Panc1 (cell line): ENCODE measurements around the gene APOBEC3B. TPM values are rescaled to one million over a fixed set of nuclear protein-coding genes. Genes with fewer than 3 reads are reported as not detected.

Source experiments
- ATAC-seq: fragments of 200-7000 bp; cut with Tn5 transposase; 2 replicates; pipeline ENCODE4 v1.9.1; 2020; ENCODE audit warnings: mild to moderate bottlenecking, moderate library complexity
- BruUV-seq: library from RNA; stranded (reverse); fragments of 400-500 nt; replicated peaks from 2 replicates; lab custom pipeline; 2021; lab: Mats Ljungman, UMichigan
- CTCF ChIA-PET: fragments of 300-600 bp; sonication (Branson Sonifier 250); formaldehyde crosslinking; loops from one replicate; lab custom pipeline; 2022; ENCODE audit warnings: antibody characterized with exemption; lab: Charles Lee
- POLR2A ChIA-PET: fragments of 300-600 bp; sonication (Branson Sonifier 250); formaldehyde crosslinking; loops from one replicate; lab custom pipeline; 2022; ENCODE audit warnings: antibody characterized with exemption; lab: Charles Lee
- DNase-seq: peaks from one replicate; pipeline ENCODE4 v3.0.0-alpha.2; 2010; ENCODE audit warnings: low read depth, low spot score
- H3K27ac ChIP-seq: 2 replicates; pipeline ENCODE4 v1.5.1; 2011; ENCODE audit warnings: mild to moderate bottlenecking, low read length, inconsistent platforms
- H3K27me3 ChIP-seq: fragments of 200-500 bp; sonication (Bioruptor generic); 2 replicates; pipeline ENCODE4 v1.6.0; 2014; ENCODE audit warnings: low read length, inconsistent platforms; ENCODE audit not compliant: control insufficient read depth, insufficient read depth
- H3K36me3 ChIP-seq: fragments of 200-500 bp; sonication (Bioruptor generic); 2 replicates; pipeline ENCODE4 v1.5.1; 2014; ENCODE audit warnings: inconsistent platforms, mild to moderate bottlenecking, low read length, moderate library complexity; ENCODE audit not compliant: control insufficient read depth, insufficient read depth
- H3K4me1 ChIP-seq: 2 replicates; pipeline ENCODE4 v1.5.1; 2011; ENCODE audit warnings: inconsistent platforms, mild to moderate bottlenecking, low read length, moderate library complexity; ENCODE audit not compliant: control insufficient read depth, insufficient read depth
- H3K4me3 ChIP-seq, 2 experiments: 2 replicates each; pipeline ENCODE4 v1.5.1; 2011 to 2012; ENCODE audit warnings: low read depth in 2 of 2, low read length in 2 of 2, mild to moderate bottlenecking in 2 of 2, inconsistent platforms in 1 of 2, moderate library complexity in 1 of 2
- H3K9me3 ChIP-seq: fragments of 200-500 bp; sonication (Bioruptor generic); 2 replicates; pipeline ENCODE4 v1.5.1; 2014; ENCODE audit warnings: low read depth, mild to moderate bottlenecking, inconsistent platforms, low read length, moderate library complexity; ENCODE audit not compliant: control insufficient read depth, insufficient read depth
- CTCF ChIP-seq: fragments of 450-650 bp; IDR thresholded peaks from 2 replicates; pipeline ENCODE4 v1.5.1; 2017; ENCODE audit warnings: mild to moderate bottlenecking
- POLR2AphosphoS5 ChIP-seq: IDR thresholded peaks from 2 replicates; pipeline ENCODE4 v1.6.1; 2012; ENCODE audit warnings: mild to moderate bottlenecking, low read depth, low read length, moderate library complexity
- REST ChIP-seq, 2 experiments: IDR thresholded peaks; 2 replicates each; pipeline ENCODE4 v1.6.1; 2011 to 2012; ENCODE audit warnings: low read depth in 2 of 2, control low read depth in 1 of 2, low read length in 1 of 2, mild to moderate bottlenecking in 1 of 2, moderate library complexity in 1 of 2; ENCODE audit not compliant: insufficient read depth in 1 of 2
- SIN3A ChIP-seq: IDR thresholded peaks from 2 replicates; pipeline ENCODE4 v1.6.1; 2012; ENCODE audit warnings: low read depth, mild to moderate bottlenecking, low read length, moderate library complexity, borderline replicate concordance; ENCODE audit not compliant: insufficient read depth
- TCF7L2 ChIP-seq: IDR thresholded peaks from 2 replicates; pipeline ENCODE4 v1.6.1; 2011; ENCODE audit warnings: mild to moderate bottlenecking, low read depth, low read length, inconsistent platforms
- in situ Hi-C: cut with HindIII; loops from 2 replicates; pipeline ENCODE4 v1.10.0; 2016; ENCODE audit warnings: low sequenced_read_pairs, low pct_unique_long_range_greater_than_20kb
- intact Hi-C: fragments of 100-400 bp; cut with micrococcal nuclease; formaldehyde crosslinking; loops from one replicate; pipeline ENCODE4 v1.10.0; 2022; ENCODE audit not compliant: unreplicated experiment
- total RNA-seq: library from RNA; stranded (reverse); gene quantifications from one replicate; pipeline ENCODE4 v1.2.1, GENCODE V29; 2021; ENCODE audit not compliant: unreplicated experiment

Gene APOBEC3B
- total RNA-seq, 1 experiment from 2014 or later, result 15.6 TPM

GRCh38 chr22:38935616-38936015 lies 46.5 kb upstream of the APOBEC3B start:
- Histone ChIP-seq H3K27ac (no peak overlapping the region), H3K4me1 (no peaks in the 10 kb centered on the region), H3K36me3 (no peaks in the 10 kb centered on the region), H3K9me3 (no peaks in the 10 kb centered on the region), H3K27me3 (no peaks in the 10 kb centered on the region), H3K4me3 (no peak overlapping the region)
- no peak for DNase-seq
- in situ Hi-C loops (no loop called here), intact Hi-C loops (no loop called here)
- no peak for ATAC-seq
- BruUV-seq, result no TSS peak
- ChIA-PET CTCF (no interaction called here), POLR2A (no interaction called here)
- TF ChIP-seq TCF7L2 (no peak), SIN3A (no peak), REST (IDR thresholded peaks at IDR 0.05; ENCODE audit: insufficient read depth in 1 of 2, low read depth in 2 of 2, low read length in 1 of 2) (no peak)

GRCh38 chr22:38936562-38936961 lies 45.6 kb upstream of the APOBEC3B start:
- Histone ChIP-seq H3K27ac (no peak overlapping the region), H3K4me3 (no peak overlapping the region), H3K9me3 (no peaks in the 10 kb centered on the region), H3K36me3 (no peaks in the 10 kb centered on the region), H3K4me1 (no peaks in the 10 kb centered on the region), H3K27me3 (no peaks in the 10 kb centered on the region)
- ATAC-seq, result no peak
- no peak for TF ChIP-seq TCF7L2
- DNase-seq, result no peak
- CTCF ChIA-PET, result no interaction called here
- POLR2A ChIA-PET, result no interaction called here
- BruUV-seq, result no TSS peak
- intact Hi-C loops, result no loop called here
- in situ Hi-C loops, result no loop called here

GRCh38 chr22:38937036-38937435 lies 45.1 kb upstream of the APOBEC3B start:
- ATAC-seq (no peak), DNase-seq (no peak)
- Histone ChIP-seq H3K36me3 (no peaks in the 10 kb centered on the region), H3K27ac (no peak overlapping the region), H3K9me3 (no peaks in the 10 kb centered on the region), H3K4me3 (no peak overlapping the region), H3K27me3 (no peaks in the 10 kb centered on the region), H3K4me1 (no peaks in the 10 kb centered on the region)
- TF ChIP-seq TCF7L2 (no peak), REST (IDR thresholded peaks at IDR 0.05; ENCODE audit: insufficient read depth in 1 of 2, low read depth in 2 of 2, low read length in 1 of 2) (no peak), CTCF (no peak), POLR2AphosphoS5 (no peak), SIN3A (no peak)
- in situ Hi-C loops, result no loop called here
- intact Hi-C loops, result no loop called here
- no TSS peak for BruUV-seq
- ChIA-PET CTCF (no interaction called here), POLR2A (no interaction called here)
